GM19035 (cell line): ENCODE measurements around the gene MORC3.

ENCODE experiments used
- ATAC-seq: cut with Tn5 transposase; IDR thresholded peaks from one replicate; pipeline ENCODE4 v1.9.1; 2021; ENCODE audit not compliant: unreplicated experiment

The MORC3 gene

DNA sequence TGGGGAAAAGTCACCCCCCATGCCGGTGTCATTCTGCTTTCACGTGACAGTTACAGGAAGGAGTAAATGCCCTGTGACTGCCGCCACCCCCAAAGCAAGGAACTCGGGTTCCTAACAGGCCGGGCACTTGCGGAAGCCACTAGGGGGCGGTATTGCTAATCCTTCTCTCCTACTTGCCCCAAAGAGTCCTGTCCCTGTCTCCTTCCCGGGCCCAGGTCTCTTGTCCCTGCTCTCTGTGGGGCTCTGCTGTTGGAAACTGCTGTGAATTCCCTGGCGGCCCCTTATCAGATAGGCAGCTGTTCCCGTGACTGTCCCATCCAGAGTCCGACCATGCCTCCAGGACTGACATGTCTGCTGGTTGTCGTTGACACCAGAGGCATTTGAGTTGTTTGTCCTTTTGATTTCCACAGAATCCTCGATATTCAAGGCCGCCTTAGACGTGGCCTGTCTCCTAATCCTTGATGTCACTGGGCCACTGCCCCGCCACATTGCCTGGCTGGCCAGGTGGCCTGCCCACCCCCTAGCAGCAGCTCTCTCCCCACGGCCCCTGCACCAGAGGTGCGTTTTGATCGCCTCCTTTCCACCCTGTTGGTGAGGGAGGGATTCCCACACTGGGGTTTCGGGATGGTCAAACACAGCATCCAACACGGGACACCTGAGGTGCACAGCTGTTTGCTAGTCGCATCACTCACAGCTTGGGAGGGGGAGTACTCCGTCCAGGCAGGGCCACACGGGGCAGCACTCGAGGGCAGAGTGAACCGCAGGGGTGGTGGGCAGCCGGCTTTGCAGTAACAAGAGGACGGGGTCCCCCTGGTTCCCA lies 102.5 kb downstream of the MORC3 start:
- no peak for ATAC-seq

DNA sequence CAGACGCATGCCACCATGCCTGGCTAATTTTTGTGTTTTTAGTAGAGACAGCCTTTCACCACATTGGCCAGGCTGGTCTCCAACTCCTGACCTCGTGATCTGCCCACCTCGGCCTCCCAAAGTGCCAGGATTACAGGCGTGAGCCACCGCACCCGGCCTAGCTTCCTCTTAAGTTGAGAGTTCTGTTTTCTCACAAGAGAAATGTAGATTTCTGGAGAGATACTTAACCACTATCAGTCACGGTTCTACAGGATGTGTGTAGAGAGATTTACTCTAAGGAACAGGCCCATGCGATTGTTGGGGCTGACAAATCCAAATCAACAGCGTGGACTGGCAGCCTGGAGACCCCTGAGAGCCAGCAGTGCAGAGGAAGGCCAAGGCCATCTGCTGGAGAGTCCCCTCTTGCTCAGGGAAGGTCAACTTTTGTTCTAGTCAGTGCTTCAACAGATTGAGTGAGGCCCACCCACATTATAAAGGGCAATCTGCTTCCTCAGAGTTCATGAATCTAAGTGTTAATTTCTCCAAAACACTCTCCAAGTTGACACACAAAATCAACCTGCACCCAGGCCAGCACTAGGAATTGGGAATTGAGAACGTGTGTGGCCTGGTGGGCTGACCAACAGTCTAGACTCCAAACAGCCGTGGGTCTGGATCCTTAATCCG lies 103.9 kb downstream of the MORC3 start:
- ATAC-seq = no peak

DNA sequence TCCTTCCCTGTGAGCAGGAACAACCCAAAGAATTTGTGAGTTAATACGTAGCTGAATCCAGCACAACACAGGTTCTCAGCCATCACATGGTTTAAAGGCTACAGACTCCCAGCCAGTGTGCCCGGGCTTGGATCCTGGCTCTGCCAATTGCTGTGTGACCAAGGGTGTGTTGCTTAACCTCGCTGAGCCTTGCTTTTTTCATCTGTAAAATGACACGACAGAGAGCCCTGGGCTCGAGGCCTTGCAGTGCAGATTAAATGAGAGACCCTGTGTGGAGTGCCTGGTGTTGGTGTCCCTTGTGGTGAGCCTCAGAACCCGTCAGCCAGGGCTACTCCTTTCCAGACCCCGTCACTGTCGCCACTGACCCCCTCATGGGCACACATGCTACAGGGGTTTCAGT lies 104.6 kb downstream of the MORC3 start:
- ATAC-seq = no peak

DNA sequence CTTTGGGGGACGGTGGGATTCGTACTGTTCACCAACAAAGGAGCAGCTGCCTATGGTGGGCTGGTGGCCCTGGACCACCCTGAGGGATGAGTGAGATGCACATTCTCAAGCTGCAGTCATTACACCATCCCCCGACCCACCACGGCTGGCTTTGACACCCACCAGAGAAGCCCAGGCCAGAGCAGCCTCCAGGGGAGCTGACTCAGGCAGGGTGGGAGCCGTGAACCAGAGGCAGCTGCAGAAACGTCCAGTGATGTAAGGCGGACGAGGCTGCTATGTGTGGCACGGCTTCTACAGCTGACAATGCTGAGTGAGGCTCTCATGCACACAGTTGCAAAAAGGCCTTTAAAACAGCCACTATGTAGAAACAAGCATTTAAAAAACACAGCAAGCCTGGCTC lies 105.3 kb downstream of the MORC3 start:
- no peak for ATAC-seq
